WTC11 (cell line): Measurements from ENCODE around the gene GPHA2. TPM values are rescaled to one million over a fixed set of nuclear protein-coding genes. Genes with fewer than 3 reads are reported as not detected.

ENCODE experiments used
- ATAC-seq: fragments of 200-7000 bp; cut with Tn5 transposase; 2 replicates; pipeline ENCODE4 v1.10.0; 2021; ENCODE audit warnings: mild to moderate bottlenecking, moderate library complexity
- CTCF ChIA-PET: fragments of 300-600 bp; sonication (Branson Sonifier 250); formaldehyde crosslinking; loops from one replicate; lab custom pipeline; 2021; ENCODE audit warnings: antibody characterized with exemption; lab: Charles Lee
- POLR2A ChIA-PET: fragments of 350-600 bp; sonication (Branson Sonifier 250); formaldehyde crosslinking; loops from one replicate; lab custom pipeline; 2021; ENCODE audit warnings: antibody characterized with exemption; lab: Charles Lee
- DNase-seq: peaks from one replicate; pipeline ENCODE4 v3.0.0; 2021; ENCODE audit warnings: low spot score
- H3K27ac Mint-ChIP-seq: 2 replicates; pipeline ENCODE4 v1.8.0; 2021; ENCODE audit warnings: mixed read lengths
- H3K27me3 Mint-ChIP-seq: 2 replicates; pipeline ENCODE4 v1.8.0; 2021; ENCODE audit warnings: low read depth, mild to moderate bottlenecking, moderate library complexity, mixed read lengths
- H3K36me3 Mint-ChIP-seq: 2 replicates; pipeline ENCODE4 v1.8.0; 2021; ENCODE audit warnings: mixed read lengths
- H3K4me1 Mint-ChIP-seq: 2 replicates; pipeline ENCODE4 v1.8.0; 2022; ENCODE audit warnings: mixed read lengths
- H3K4me3 Mint-ChIP-seq: 2 replicates; pipeline ENCODE4 v1.8.0; 2021; ENCODE audit warnings: mild to moderate bottlenecking, moderate library complexity, mixed read lengths
- H3K9me3 Mint-ChIP-seq: 2 replicates; pipeline ENCODE4 v1.8.0; 2021; ENCODE audit warnings: mixed read lengths
- ELF4 ChIP-seq: sonication (generic); formaldehyde crosslinking; IDR thresholded peaks from 2 replicates; pipeline ENCODE4 v1.8.1; 2022; ENCODE audit warnings: low read depth, mild to moderate bottlenecking, moderate library complexity, missing genetic modification reagents
- GABPB1 ChIP-seq: sonication (generic); formaldehyde crosslinking; IDR thresholded peaks from 2 replicates; pipeline ENCODE4 v1.8.1; 2023; ENCODE audit warnings: mild to moderate bottlenecking, missing genetic modification reagents
- HMGA2 ChIP-seq: fragments of 250-450 bp; sonication (Bioruptor Pico); IDR thresholded peaks from 2 replicates; pipeline ENCODE4 v1.4.0; 2021; ENCODE audit warnings: mild to moderate bottlenecking, moderate library complexity
- NFE2L1 ChIP-seq: sonication (generic); formaldehyde crosslinking; IDR thresholded peaks from 2 replicates; pipeline ENCODE4 v1.8.1; 2023; ENCODE audit warnings: missing genetic modification reagents
- NR1H2 ChIP-seq: sonication (generic); formaldehyde crosslinking; IDR thresholded peaks from 2 replicates; pipeline ENCODE4 v1.9.0; 2021; ENCODE audit warnings: mild to moderate bottlenecking, moderate library complexity, missing genetic modification reagents
- TEAD1 ChIP-seq: sonication (generic); formaldehyde crosslinking; IDR thresholded peaks from 2 replicates; pipeline ENCODE4 v1.8.0; 2022; ENCODE audit warnings: mild to moderate bottlenecking, missing genetic modification reagents
- TP53 ChIP-seq: sonication (generic); formaldehyde crosslinking; IDR thresholded peaks from 2 replicates; pipeline ENCODE4 v1.8.1; 2023; ENCODE audit warnings: mild to moderate bottlenecking, missing genetic modification reagents
- ZNF423 ChIP-seq: fragments of 250-450 bp; sonication (Bioruptor Pico); IDR thresholded peaks from 2 replicates; pipeline ENCODE4 v2.1.2; 2022; ENCODE audit warnings: mild to moderate bottlenecking, moderate library complexity
- total RNA-seq: library from RNA; stranded (reverse); gene quantifications from 3 replicates; pipeline ENCODE4 v1.2.3, GENCODE V29; 2021
- TF ChIP-seq, protein P1 (sequence below): sonication (generic); formaldehyde crosslinking; IDR thresholded peaks from 2 replicates; pipeline ENCODE4 v1.8.1; 2023; ENCODE audit warnings: mild to moderate bottlenecking, missing genetic modification reagents
- TF ChIP-seq, protein P2 (sequence below): fragments of 200-600 bp; IDR thresholded peaks from 2 replicates; pipeline ENCODE4 v1.8.0; 2022; ENCODE audit warnings: antibody characterized with exemption
- TF ChIP-seq, protein P3 (sequence below): fragments of 250-450 bp; sonication (Bioruptor Pico); IDR thresholded peaks from 2 replicates; pipeline ENCODE4 v1.9.0; 2021; ENCODE audit warnings: mild to moderate bottlenecking
- TF ChIP-seq, protein P4 (sequence below): sonication (generic); formaldehyde crosslinking; IDR thresholded peaks from 2 replicates; pipeline ENCODE4 v1.8.0; 2022; ENCODE audit warnings: mild to moderate bottlenecking, missing genetic modification reagents
- TF ChIP-seq, protein P5 (sequence below): sonication (generic); formaldehyde crosslinking; IDR thresholded peaks from 2 replicates; pipeline ENCODE4 v1.8.1; 2023; ENCODE audit warnings: mild to moderate bottlenecking, missing genetic modification reagents
- TF ChIP-seq, protein P6 (sequence below): fragments of 250-450 bp; sonication (Bioruptor Pico); IDR thresholded peaks from 2 replicates; pipeline ENCODE4 v1.9.0; 2021; ENCODE audit warnings: mild to moderate bottlenecking, borderline replicate concordance
- TF ChIP-seq, protein P7 (sequence below): sonication (generic); formaldehyde crosslinking; conservative IDR thresholded peaks from 2 replicates; pipeline ENCODE4 v1.8.1; 2023; ENCODE audit warnings: mild to moderate bottlenecking, low read depth, missing genetic modification reagents, moderate library complexity
- TF ChIP-seq, protein P8 (sequence below): sonication (generic); formaldehyde crosslinking; IDR thresholded peaks from 2 replicates; pipeline ENCODE4 v1.8.1; 2022; ENCODE audit warnings: low read depth, mild to moderate bottlenecking, moderate library complexity, missing genetic modification reagents, borderline replicate concordance

The GPHA2 gene
- total RNA-seq, 1 experiment from 2014 or later, result 1.6 TPM

DNA sequence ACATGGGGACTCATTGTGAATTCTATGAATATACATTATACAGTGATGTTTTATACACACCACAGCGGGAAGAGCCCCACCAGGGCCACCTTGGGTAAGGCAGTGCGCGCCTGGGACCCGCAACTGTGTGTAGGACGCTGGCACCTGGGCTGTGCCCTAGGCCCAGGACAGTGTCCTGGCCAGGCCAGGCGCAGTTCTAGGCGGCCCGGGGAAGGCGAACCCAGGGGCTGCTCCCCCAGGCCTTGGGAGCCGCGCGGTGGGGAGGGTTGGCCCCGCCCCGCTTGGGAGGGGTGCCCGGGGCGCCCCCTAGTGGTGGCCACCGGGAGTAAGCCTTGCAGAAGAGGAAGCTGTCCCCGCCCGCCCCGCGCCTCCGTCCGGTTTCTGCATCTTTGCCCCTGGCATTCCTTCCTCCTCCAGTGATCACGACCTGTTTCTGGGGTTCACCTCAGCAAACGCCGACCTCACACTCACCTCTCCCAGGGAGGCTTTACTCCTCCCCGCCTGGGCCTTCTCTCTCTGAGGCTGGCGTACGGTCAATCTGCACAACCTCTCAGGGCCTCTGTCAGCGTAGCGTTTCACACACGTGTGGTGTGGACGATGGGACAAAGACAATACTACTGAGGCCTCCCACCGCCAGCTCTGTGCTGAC lies 47.8 kb downstream of the GPHA2 start (continued):
- TF ChIP-seq, protein P1, sequence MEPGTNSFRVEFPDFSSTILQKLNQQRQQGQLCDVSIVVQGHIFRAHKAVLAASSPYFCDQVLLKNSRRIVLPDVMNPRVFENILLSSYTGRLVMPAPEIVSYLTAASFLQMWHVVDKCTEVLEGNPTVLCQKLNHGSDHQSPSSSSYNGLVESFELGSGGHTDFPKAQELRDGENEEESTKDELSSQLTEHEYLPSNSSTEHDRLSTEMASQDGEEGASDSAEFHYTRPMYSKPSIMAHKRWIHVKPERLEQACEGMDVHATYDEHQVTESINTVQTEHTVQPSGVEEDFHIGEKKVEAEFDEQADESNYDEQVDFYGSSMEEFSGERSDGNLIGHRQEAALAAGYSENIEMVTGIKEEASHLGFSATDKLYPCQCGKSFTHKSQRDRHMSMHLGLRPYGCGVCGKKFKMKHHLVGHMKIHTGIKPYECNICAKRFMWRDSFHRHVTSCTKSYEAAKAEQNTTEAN (CRISPR knock-in tag), result 0 out of 2 replicates have a peak, but pooled peaks have one; percentile 46
- TF ChIP-seq, protein P2, sequence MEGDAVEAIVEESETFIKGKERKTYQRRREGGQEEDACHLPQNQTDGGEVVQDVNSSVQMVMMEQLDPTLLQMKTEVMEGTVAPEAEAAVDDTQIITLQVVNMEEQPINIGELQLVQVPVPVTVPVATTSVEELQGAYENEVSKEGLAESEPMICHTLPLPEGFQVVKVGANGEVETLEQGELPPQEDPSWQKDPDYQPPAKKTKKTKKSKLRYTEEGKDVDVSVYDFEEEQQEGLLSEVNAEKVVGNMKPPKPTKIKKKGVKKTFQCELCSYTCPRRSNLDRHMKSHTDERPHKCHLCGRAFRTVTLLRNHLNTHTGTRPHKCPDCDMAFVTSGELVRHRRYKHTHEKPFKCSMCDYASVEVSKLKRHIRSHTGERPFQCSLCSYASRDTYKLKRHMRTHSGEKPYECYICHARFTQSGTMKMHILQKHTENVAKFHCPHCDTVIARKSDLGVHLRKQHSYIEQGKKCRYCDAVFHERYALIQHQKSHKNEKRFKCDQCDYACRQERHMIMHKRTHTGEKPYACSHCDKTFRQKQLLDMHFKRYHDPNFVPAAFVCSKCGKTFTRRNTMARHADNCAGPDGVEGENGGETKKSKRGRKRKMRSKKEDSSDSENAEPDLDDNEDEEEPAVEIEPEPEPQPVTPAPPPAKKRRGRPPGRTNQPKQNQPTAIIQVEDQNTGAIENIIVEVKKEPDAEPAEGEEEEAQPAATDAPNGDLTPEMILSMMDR, result peak; percentile 99
- TF ChIP-seq TP53 (no peak), ZNF423 (no peak), GABPB1 (CRISPR knock-in tag) (0 out of 2 replicates have a peak, but pooled peaks have one; percentile 20)
- TF ChIP-seq, protein P3, sequence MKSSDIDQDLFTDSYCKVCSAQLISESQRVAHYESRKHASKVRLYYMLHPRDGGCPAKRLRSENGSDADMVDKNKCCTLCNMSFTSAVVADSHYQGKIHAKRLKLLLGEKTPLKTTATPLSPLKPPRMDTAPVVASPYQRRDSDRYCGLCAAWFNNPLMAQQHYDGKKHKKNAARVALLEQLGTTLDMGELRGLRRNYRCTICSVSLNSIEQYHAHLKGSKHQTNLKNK (CRISPR knock-in tag), result no peak
- TF ChIP-seq, protein P4, sequence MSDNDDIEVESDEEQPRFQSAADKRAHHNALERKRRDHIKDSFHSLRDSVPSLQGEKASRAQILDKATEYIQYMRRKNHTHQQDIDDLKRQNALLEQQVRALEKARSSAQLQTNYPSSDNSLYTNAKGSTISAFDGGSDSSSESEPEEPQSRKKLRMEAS (CRISPR knock-in tag), result peak; percentile 34; the same call in 1 of the 2 replicates
- TF ChIP-seq, all 79 proteins: peak for 7

DNA sequence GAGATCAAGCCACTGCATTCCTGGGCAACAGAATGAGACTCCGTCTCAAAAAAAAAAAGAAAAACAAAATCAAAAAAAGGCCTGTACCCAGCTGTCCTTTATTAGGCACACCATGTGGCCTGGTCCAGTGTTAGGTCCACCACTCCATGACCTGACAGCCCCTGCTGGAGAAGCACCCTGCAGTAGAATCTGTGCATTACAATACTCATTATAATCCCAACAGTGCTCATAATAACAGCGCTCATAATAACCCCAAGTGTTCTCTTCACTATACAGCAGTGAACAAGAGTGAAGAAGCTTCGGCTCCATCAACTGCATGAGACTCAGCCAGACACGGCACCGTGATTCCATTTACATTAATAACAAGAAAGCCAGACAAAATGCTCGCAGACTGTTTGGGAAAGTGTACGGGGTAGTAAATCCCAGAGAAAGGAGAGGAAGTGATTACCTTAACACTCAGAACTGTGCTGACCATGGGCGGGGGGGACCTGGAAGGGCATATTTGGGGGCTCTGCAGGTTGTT lies 48.4 kb downstream of the GPHA2 start:
- Mint-ChIP-seq H3K27ac (no peak overlapping the region), H3K4me3 (peak overlapping the region; percentile 34; the same call in 1 of the 2 replicates), H3K27me3 (no peaks in the 10 kb centered on the region), H3K9me3 (no peaks in the 10 kb centered on the region), H3K36me3 (no peaks in the 10 kb centered on the region), H3K4me1 (peaks cover 14% of the 10 kb centered on the region)
- no peak for ATAC-seq
- no peak for DNase-seq
- CTCF ChIA-PET, result interaction anchor here (0.7 to 22.9 kb wide), 15 partner anchors 10 to 116 kb away, joined by 3 to 372 read pairs (median 9); partner anchors contain the start of genes ATG2A, BATF2, CDC42BPG and EHD1
- POLR2A ChIA-PET, result interaction anchor here (2.4 kb wide), 1 partner anchor 8 kb away, joined by 10 read pairs; no protein-coding TSS in a partner anchor
- TF ChIP-seq, protein P5, sequence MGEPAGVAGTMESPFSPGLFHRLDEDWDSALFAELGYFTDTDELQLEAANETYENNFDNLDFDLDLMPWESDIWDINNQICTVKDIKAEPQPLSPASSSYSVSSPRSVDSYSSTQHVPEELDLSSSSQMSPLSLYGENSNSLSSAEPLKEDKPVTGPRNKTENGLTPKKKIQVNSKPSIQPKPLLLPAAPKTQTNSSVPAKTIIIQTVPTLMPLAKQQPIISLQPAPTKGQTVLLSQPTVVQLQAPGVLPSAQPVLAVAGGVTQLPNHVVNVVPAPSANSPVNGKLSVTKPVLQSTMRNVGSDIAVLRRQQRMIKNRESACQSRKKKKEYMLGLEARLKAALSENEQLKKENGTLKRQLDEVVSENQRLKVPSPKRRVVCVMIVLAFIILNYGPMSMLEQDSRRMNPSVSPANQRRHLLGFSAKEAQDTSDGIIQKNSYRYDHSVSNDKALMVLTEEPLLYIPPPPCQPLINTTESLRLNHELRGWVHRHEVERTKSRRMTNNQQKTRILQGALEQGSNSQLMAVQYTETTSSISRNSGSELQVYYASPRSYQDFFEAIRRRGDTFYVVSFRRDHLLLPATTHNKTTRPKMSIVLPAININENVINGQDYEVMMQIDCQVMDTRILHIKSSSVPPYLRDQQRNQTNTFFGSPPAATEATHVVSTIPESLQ (CRISPR knock-in tag), result no peak
- TF ChIP-seq ELF4 (CRISPR knock-in tag) (no peak), NFE2L1 (no peak), HMGA2 (CRISPR knock-in tag) (no peak), NR1H2 (no peak), TEAD1 (CRISPR knock-in tag) (no peak)
- TF ChIP-seq, protein P6, sequence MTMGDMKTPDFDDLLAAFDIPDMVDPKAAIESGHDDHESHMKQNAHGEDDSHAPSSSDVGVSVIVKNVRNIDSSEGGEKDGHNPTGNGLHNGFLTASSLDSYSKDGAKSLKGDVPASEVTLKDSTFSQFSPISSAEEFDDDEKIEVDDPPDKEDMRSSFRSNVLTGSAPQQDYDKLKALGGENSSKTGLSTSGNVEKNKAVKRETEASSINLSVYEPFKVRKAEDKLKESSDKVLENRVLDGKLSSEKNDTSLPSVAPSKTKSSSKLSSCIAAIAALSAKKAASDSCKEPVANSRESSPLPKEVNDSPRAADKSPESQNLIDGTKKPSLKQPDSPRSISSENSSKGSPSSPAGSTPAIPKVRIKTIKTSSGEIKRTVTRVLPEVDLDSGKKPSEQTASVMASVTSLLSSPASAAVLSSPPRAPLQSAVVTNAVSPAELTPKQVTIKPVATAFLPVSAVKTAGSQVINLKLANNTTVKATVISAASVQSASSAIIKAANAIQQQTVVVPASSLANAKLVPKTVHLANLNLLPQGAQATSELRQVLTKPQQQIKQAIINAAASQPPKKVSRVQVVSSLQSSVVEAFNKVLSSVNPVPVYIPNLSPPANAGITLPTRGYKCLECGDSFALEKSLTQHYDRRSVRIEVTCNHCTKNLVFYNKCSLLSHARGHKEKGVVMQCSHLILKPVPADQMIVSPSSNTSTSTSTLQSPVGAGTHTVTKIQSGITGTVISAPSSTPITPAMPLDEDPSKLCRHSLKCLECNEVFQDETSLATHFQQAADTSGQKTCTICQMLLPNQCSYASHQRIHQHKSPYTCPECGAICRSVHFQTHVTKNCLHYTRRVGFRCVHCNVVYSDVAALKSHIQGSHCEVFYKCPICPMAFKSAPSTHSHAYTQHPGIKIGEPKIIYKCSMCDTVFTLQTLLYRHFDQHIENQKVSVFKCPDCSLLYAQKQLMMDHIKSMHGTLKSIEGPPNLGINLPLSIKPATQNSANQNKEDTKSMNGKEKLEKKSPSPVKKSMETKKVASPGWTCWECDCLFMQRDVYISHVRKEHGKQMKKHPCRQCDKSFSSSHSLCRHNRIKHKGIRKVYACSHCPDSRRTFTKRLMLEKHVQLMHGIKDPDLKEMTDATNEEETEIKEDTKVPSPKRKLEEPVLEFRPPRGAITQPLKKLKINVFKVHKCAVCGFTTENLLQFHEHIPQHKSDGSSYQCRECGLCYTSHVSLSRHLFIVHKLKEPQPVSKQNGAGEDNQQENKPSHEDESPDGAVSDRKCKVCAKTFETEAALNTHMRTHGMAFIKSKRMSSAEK (CRISPR knock-in tag), result no peak
- TF ChIP-seq, protein P7, sequence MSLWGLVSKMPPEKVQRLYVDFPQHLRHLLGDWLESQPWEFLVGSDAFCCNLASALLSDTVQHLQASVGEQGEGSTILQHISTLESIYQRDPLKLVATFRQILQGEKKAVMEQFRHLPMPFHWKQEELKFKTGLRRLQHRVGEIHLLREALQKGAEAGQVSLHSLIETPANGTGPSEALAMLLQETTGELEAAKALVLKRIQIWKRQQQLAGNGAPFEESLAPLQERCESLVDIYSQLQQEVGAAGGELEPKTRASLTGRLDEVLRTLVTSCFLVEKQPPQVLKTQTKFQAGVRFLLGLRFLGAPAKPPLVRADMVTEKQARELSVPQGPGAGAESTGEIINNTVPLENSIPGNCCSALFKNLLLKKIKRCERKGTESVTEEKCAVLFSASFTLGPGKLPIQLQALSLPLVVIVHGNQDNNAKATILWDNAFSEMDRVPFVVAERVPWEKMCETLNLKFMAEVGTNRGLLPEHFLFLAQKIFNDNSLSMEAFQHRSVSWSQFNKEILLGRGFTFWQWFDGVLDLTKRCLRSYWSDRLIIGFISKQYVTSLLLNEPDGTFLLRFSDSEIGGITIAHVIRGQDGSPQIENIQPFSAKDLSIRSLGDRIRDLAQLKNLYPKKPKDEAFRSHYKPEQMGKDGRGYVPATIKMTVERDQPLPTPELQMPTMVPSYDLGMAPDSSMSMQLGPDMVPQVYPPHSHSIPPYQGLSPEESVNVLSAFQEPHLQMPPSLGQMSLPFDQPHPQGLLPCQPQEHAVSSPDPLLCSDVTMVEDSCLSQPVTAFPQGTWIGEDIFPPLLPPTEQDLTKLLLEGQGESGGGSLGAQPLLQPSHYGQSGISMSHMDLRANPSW (CRISPR knock-in tag), result no peak
- TF ChIP-seq, protein P8, sequence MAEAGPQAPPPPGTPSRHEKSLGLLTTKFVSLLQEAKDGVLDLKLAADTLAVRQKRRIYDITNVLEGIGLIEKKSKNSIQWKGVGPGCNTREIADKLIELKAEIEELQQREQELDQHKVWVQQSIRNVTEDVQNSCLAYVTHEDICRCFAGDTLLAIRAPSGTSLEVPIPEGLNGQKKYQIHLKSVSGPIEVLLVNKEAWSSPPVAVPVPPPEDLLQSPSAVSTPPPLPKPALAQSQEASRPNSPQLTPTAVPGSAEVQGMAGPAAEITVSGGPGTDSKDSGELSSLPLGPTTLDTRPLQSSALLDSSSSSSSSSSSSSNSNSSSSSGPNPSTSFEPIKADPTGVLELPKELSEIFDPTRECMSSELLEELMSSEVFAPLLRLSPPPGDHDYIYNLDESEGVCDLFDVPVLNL (CRISPR knock-in tag), result no peak
